HG03095 (cell line): ENCODE measurements around the gene WHRN.
A peak's percentile ranks its signal among the peaks of the same experiment; 100 is the strongest.

Source experiments
- ATAC-seq: cut with Tn5 transposase; IDR thresholded peaks from one replicate; pipeline ENCODE4 v1.9.1; 2021; ENCODE audit warnings: moderate library complexity; ENCODE audit not compliant: unreplicated experiment

Gene WHRN

GRCh38 chr9:114369216-114370130, 135.8 kb downstream of the WHRN start:
- no peak for ATAC-seq

- ATAC-seq: no peak
These were observed 137.3 kb downstream of the WHRN start for GRCh38 chr9:114367772-114368569.

- ATAC-seq: no peak
These were observed 137.9 kb downstream of the WHRN start for GRCh38 chr9:114367366-114367765.

GRCh38 chr9:114366334-114367128, 138.7 kb downstream of the WHRN start:
- ATAC-seq: peak; percentile 38

GRCh38 chr9:114365194-114365593, 140.1 kb downstream of the WHRN start:
- no peak for ATAC-seq

- no peak for ATAC-seq
These were observed 140.9 kb downstream of the WHRN start for GRCh38 chr9:114364134-114365041.

GRCh38 chr9:114363424-114363823, 141.8 kb downstream of the WHRN start:
- no peak for ATAC-seq

- ATAC-seq: no peak
These were observed 142.9 kb downstream of the WHRN start for GRCh38 chr9:114362394-114362793.

- ATAC-seq: no peak
These were observed 143.7 kb downstream of the WHRN start for GRCh38 chr9:114361542-114361941.

- ATAC-seq: no peak
These were observed 145.5 kb downstream of the WHRN start for GRCh38 chr9:114359801-114360200.

- ATAC-seq: no peak
These were observed 147.4 kb downstream of the WHRN start for GRCh38 chr9:114357911-114358328.

GRCh38 chr9:114357360-114357759, 147.9 kb downstream of the WHRN start:
- no peak for ATAC-seq

GRCh38 chr9:114356792-114357191, 148.5 kb downstream of the WHRN start:
- no peak for ATAC-seq

GRCh38 chr9:114355821-114356220, 149.5 kb downstream of the WHRN start:
- ATAC-seq: no peak
